HepG2 (cell line): ENCODE measurements around the gene ALPL. TPM values are rescaled to one million over a fixed set of nuclear protein-coding genes. Genes with fewer than 3 reads are reported as not detected.

ENCODE experiments used
- ATAC-seq: fragments of 200-7000 bp; cut with Tn5 transposase; 3 replicates; pipeline ENCODE4 v1.9.1; 2020; ENCODE audit warnings: mild to moderate bottlenecking, moderate library complexity
- BruUV-seq: library from RNA; stranded (reverse); fragments of 400-500 nt; replicated peaks from 2 replicates; lab custom pipeline; 2021; lab: Mats Ljungman, UMichigan
- CTCF ChIA-PET: fragments of 300-600 bp; formaldehyde crosslinking; extraction: SDS; loops from one replicate; lab custom pipeline; 2021; ENCODE audit warnings: low total read pairs, inconsistent platforms, low intra/inter-chr PET ratio; lab: Yijun Ruan, JAX
- POLR2A ChIA-PET: fragments of 350-600 bp; sonication (Branson Sonifier 250); formaldehyde crosslinking; loops from one replicate; lab custom pipeline; 2020; ENCODE audit warnings: antibody characterized with exemption, inconsistent platforms; lab: Yijun Ruan, JAX
- DNase-seq: peaks from one replicate; pipeline ENCODE4 v3.0.0-alpha.2; 2015; ENCODE audit warnings: low spot score
- FAIRE-seq: peaks from 3 replicates; lab custom pipeline; 2011; peaks lifted over from hg19 to GRCh38; lab: Jason Lieb, UNC
- H2AFZ ChIP-seq: one replicate; pipeline ENCODE4 v1.6.1; 2011; ENCODE audit warnings: low read length, inconsistent platforms
- H3K27ac ChIP-seq: fragments of 300-600 bp; 3 replicates; pipeline ENCODE4 v1.8.0; 2011; ENCODE audit warnings: mixed run types, mild to moderate bottlenecking, mixed read lengths, low read length, inconsistent platforms; ENCODE audit not compliant: insufficient read depth; ENCODE audit errors: extremely low read length
- H3K27me3 ChIP-seq, 2 experiments: fragments of 200-600 bp in 1 of 2; 2 replicates in 1 of 2; 3 replicates in 1 of 2; pipeline versions ENCODE4 v1.6.0 to v1.8.0; 2011; ENCODE audit warnings: low read length in 2 of 2, mild to moderate bottlenecking in 2 of 2, moderate library complexity in 2 of 2, inconsistent platforms in 1 of 2; ENCODE audit not compliant: insufficient read depth in 2 of 2, control insufficient read depth in 1 of 2
- H3K36me3 ChIP-seq, 2 experiments: fragments of 200-600 bp in 1 of 2; replicated peaks in 1 of 2; 2 replicates in 1 of 2; 3 replicates in 1 of 2; pipeline versions ENCODE4 v1.5.1 to v1.8.0; 2011; ENCODE audit warnings: low read length in 2 of 2, inconsistent platforms in 1 of 2; ENCODE audit not compliant: insufficient read depth in 2 of 2, control insufficient read depth in 1 of 2
- H3K4me1 ChIP-seq: 2 replicates; pipeline ENCODE4 v1.5.1; 2012; ENCODE audit warnings: low read length, inconsistent platforms; ENCODE audit not compliant: insufficient read depth
- H3K4me2 ChIP-seq: 2 replicates; pipeline ENCODE4 v1.6.0; 2011; ENCODE audit warnings: low read depth, low read length, inconsistent platforms
- H3K4me3 ChIP-seq, 3 experiments: fragments of 200-600 bp in 1 of 3; sonication (generic), shearing (Covaris generic) in 1 of 3; replicated peaks in 1 of 3; 2 replicates each; pipeline ENCODE4 v1.5.1; 2011 to 2016; ENCODE audit warnings: low read length in 3 of 3, inconsistent platforms in 2 of 3, low read depth in 2 of 3, mild to moderate bottlenecking in 2 of 3, control low read depth in 1 of 3, mixed read lengths in 1 of 3; ENCODE audit not compliant: insufficient read depth in 1 of 3
- H3K79me2 ChIP-seq: one replicate; pipeline ENCODE4 v1.6.1; 2011; ENCODE audit warnings: low read length, inconsistent platforms; ENCODE audit not compliant: insufficient read depth
- H3K9ac ChIP-seq: 2 replicates; pipeline ENCODE4 v1.6.0; 2011; ENCODE audit warnings: mild to moderate bottlenecking, low read depth, low read length, inconsistent platforms; ENCODE audit not compliant: insufficient read depth
- H3K9me3 ChIP-seq: 2 replicates; pipeline ENCODE4 v1.5.1; 2012; ENCODE audit warnings: mild to moderate bottlenecking, low read length
- H4K20me1 ChIP-seq: 2 replicates; pipeline ENCODE4 v1.6.0; 2011; ENCODE audit warnings: inconsistent platforms, mild to moderate bottlenecking, low read length, moderate library complexity; ENCODE audit not compliant: insufficient read depth
- KDM2A ChIP-seq: sonication (generic); formaldehyde crosslinking; IDR thresholded peaks from 2 replicates; pipeline ENCODE4 v1.4.0; 2020; ENCODE audit warnings: low read depth, missing genetic modification reagents, borderline replicate concordance
- PHF8 ChIP-seq: sonication (generic); formaldehyde crosslinking; IDR thresholded peaks from 2 replicates; pipeline ENCODE4 v1.5.0; 2020; ENCODE audit warnings: missing genetic modification reagents
- SATB2 ChIP-seq: sonication (generic); formaldehyde crosslinking; IDR thresholded peaks from 2 replicates; pipeline ENCODE4 v1.5.0; 2020; ENCODE audit warnings: missing genetic modification reagents
- SP5 ChIP-seq: IDR thresholded peaks from 2 replicates; pipeline ENCODE4 v1.6.1; 2016; ENCODE audit warnings: low read depth, borderline replicate concordance
- ZGPAT ChIP-seq: IDR thresholded peaks from 2 replicates; pipeline ENCODE4 v1.6.1; 2016; ENCODE audit warnings: mild to moderate bottlenecking
- ZMYM3 ChIP-seq: sonication (generic); formaldehyde crosslinking; IDR thresholded peaks from 2 replicates; pipeline ENCODE4 v1.5.1; 2020; ENCODE audit warnings: mild to moderate bottlenecking, missing genetic modification reagents
- ZNF615 ChIP-seq: sonication (generic); formaldehyde crosslinking; IDR thresholded peaks from 2 replicates; pipeline ENCODE4 v1.5.0; 2020; ENCODE audit warnings: mild to moderate bottlenecking, missing genetic modification reagents, borderline replicate concordance
- ZNF629 ChIP-seq: sonication (generic); formaldehyde crosslinking; conservative IDR thresholded peaks from 2 replicates; pipeline ENCODE4 v1.5.0; 2020; ENCODE audit warnings: missing genetic modification reagents
- ZNF768 ChIP-seq: sonication (generic); formaldehyde crosslinking; IDR thresholded peaks from 2 replicates; pipeline ENCODE4 v1.4.0; 2020; ENCODE audit warnings: missing genetic modification reagents
- ZNF788 ChIP-seq: sonication (generic); formaldehyde crosslinking; IDR thresholded peaks from 2 replicates; pipeline ENCODE4 v1.5.0; 2020; ENCODE audit warnings: mild to moderate bottlenecking, missing genetic modification reagents, borderline replicate concordance
- WGBS: methylation state at CpG from one replicate; pipeline ENCODE4 v1.1.6; 2017; ENCODE audit warnings: low lambda C conversion rate; 5-methylcytosine and 5-hydroxymethylcytosine counted together
- in situ Hi-C: cut with HindIII; loops from 2 replicates; pipeline ENCODE4 v1.10.0; 2017; ENCODE audit warnings: low pct_unique_long_range_greater_than_20kb; ENCODE audit not compliant: extremely low pct_ligation_motif_present
- intact Hi-C: fragments of 100-400 bp; cut with micrococcal nuclease; formaldehyde crosslinking; loops from one replicate; pipeline ENCODE4 v1.10.0; 2022; ENCODE audit not compliant: unreplicated experiment
- polyA plus RNA-seq, 8 experiments: library from polyadenylated mRNA; depleted of rRNA in 3 of 8; stranded (reverse) in 7 of 8; unstranded in 1 of 8; fragments of >200 nt; fragmentation: Illumina TruSeq in 4 of 8; extraction: Trizol in 4 of 8; gene quantifications; 2 replicates each; pipeline versions ENCODE4 v1.2.1 to v1.2.3, GENCODE V29; 2011 to 2016; ENCODE audit warnings: low read depth in 4 of 8, missing spikeins in 1 of 8, mixed read lengths in 1 of 8; ENCODE audit not compliant: insufficient read depth in 1 of 8
- total RNA-seq, 5 experiments: library from RNA; depleted of rRNA; stranded (reverse); fragments of >200 nt; fragmentation: Illumina TruSeq; extraction: Trizol; gene quantifications; 2 replicates each; pipeline ENCODE4 v1.2.3, GENCODE V29; 2016; ENCODE audit warnings: low read depth in 1 of 5

ALPL gene
- total and polyA plus RNA-seq, 2 of the 13 experiments (the other 11 are each of a cell fraction or from before 2014, with no cell fraction given) = 0.12 TPM; not detected in 1

DNA sequence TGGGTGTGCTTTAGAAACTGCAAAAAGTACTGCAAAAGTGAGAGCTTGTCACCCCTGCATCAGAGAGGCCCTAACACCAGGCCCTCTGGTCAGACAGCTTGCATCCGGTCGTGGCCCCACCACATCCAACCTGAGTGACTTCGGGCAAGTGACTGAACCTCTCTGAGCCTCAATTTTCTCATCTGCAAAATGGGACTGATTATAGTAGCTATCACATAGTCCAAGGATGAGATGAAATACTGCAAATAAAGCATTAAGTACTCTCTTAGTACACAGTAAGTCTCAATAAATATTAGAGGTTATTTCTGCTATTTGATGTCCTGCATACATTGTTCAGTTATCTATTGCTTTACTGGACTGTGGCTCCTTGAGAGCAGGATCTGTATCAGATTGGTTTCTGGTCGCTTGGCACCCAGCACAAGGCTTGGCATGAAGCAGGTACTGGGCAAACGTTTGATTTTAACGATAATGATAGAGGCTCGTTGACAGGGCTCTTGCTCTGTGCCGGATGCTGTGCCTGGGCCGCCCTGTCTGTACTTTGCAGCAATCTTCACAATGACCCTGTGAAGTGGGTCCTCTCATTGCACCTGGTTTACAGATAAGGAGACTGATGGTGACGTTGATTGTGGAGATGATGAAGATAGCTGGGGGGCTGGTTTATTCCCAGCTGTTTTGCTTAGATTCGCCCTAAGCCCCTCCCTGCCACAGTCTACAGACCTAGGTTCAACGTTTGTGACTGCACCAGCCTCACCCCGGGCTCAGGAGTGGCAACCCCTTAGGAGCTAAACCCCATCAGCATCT is 116.4 kb downstream of the ALPL start:
- peaks cover 38% of the 10 kb centered on the region for H3K4me1 ChIP-seq

DNA sequence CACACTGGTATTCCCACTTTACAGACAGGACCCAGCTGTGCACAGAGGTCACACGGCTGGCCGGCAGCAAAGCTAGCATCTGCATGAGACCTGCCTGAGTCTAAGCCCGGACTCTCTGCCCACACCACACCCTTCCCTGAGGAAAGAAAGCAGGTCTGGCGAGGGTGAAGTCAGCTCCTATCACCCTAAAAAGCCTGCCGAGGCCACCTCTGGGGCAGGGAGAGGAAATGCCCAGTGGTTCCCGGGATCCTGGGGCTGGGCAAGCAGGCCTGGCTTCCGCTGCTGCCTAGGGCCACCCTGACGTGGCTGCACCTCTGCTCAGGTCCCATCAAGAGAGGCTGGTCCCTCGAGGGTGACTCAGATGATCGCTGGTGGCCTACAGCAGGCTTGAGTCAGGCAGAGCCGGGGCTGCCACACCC is 117.7 kb downstream of the ALPL start:
- Histone ChIP-seq H3K9me3 (no peaks in the 10 kb centered on the region), H3K27me3 (no peaks in the 10 kb centered on the region; a peak in 1 of 5 replicates), H3K4me3 (no peak overlapping the region), H3K4me2 (no peak overlapping the region), H3K4me1 (peaks cover 47% of the 10 kb centered on the region), H3K79me2 (no peaks in the 10 kb centered on the region), H3K27ac (no peak overlapping the region), H4K20me1 (peaks cover 2% of the 10 kb centered on the region; the same call in 1 of the 2 replicates), H2AFZ (no peak overlapping the region), H3K36me3 (peaks cover 10 to 17% of the 10 kb centered on the region in 2 experiments), H3K9ac (no peak overlapping the region)
- ATAC-seq (no peak), DNase-seq (no peak), FAIRE-seq (no peak)
- POLR2A ChIA-PET = no interaction called here
- CTCF ChIA-PET = no interaction called here
- WGBS = 95% methylated on average over 5 of the region's 11 CpGs
- in situ Hi-C loops = no loop called here
- BruUV-seq = no TSS peak
- intact Hi-C loops = no loop called here
- no peak for TF ChIP-seq ZGPAT (CRISPR knock-in tag)
- no peak for TF ChIP-seq ZNF615 (CRISPR knock-in tag)
- no peak for TF ChIP-seq PHF8 (CRISPR knock-in tag)
- TF ChIP-seq ZNF788 (CRISPR knock-in tag) = no peak
- TF ChIP-seq KDM2A = no peak

More for the DNA sequence above, 116.4 kb downstream of the ALPL start:
- Histone ChIP-seq H3K27ac (no peak overlapping the region), H3K27me3 (no peaks in the 10 kb centered on the region; a peak in 1 of 5 replicates), H3K36me3 (peaks cover 10 to 17% of the 10 kb centered on the region in 2 experiments), H3K9ac (no peak overlapping the region), H3K9me3 (no peaks in the 10 kb centered on the region), H3K79me2 (peaks cover 11% of the 10 kb centered on the region), H3K4me2 (no peak overlapping the region), H3K4me3 (no peak overlapping the region), H2AFZ (no peak overlapping the region), H4K20me1 (peaks cover 2% of the 10 kb centered on the region; the same call in 1 of the 2 replicates)
- 88% methylated on average over 7 of the region's 13 CpGs for whole genome bisulfite sequencing
- FAIRE-seq (no peak), ATAC-seq (no peak), DNase-seq (no peak)
- ChIA-PET POLR2A (no interaction called here), CTCF (no interaction called here)
- TF ChIP-seq ZMYM3 (0 out of 2 replicates have a peak, but pooled peaks have one; percentile 13), ZNF768 (CRISPR knock-in tag) (peak; percentile 78; the same call in 1 of the 2 replicates), ZNF629 (CRISPR knock-in tag) (peak; percentile 83), SATB2 (CRISPR knock-in tag) (no peak), SP5 (CRISPR knock-in tag) (no peak)
- TSS peak; percentile 48 for BruUV-seq
- in situ Hi-C loops (no loop called here), intact Hi-C loops (no loop called here)
